GM03348 (cell line): Measurements from ENCODE around the gene THBS3.
A peak's percentile ranks its signal among the peaks of the same experiment; 100 is the strongest.

ENCODE experiments used
- DNase-seq: peaks from one replicate; pipeline ENCODE4 v3.0.0; 2012; ENCODE audit warnings: low spot score

Gene THBS3

DNA sequence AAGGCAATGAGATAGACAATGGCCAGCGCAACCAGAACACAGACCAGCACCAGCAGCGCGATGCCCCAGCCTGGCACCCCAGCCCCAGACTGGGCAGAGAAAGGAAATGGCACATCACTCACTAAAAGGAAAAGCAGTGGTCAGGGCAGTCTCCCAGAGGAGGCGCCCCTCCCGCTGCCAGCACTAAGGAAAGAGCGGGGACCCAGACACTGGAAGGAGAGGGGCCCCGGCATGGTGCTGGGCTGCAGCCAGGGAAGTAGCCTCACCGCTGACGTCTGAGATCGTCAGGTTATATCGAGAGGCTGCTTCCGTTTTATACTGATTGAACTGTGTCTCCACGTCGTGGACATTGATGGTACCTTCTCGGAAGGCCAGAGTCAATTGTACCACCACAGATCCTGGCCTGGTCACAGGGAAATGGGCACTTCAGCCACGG, 20.2 kb downstream of the THBS3 start:
- no peak for DNase-seq

DNA sequence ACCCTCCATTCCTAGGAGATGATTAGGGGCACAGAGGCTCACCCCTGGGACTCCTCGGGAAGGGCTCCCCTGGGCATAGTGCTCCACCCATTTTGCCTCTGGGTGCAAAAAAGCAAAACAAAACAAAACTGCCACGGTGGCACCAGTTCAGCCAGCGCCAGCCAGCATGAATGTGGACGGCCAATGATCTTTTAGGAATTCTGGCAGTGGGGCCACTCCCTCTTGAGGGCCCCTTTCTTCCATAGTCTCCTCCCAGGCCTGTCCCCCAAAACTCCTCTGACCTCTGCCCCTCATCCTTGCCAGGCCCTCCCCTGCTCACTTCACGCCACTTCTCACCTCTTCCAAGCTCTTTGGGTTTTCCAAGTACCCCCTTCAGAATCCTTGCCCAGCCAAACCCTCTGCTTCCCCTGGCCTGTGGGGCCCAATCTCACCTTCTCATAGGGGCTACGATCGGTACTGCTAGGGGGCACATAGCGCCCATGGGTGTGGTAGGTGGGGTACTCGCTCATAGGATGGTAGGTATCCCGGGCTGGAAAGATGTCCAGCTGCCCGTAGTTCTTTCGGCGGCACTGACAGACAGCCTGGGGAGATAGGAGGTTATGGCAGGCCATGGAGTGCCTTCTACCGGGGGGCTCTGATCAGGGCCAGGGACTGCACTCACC, 20.8 kb downstream of the THBS3 start:
- no peak for DNase-seq

- no peak for DNase-seq
Measured at GRCh38 chr1:155186067-155186793, 21.5 kb downstream of the THBS3 start.

DNA sequence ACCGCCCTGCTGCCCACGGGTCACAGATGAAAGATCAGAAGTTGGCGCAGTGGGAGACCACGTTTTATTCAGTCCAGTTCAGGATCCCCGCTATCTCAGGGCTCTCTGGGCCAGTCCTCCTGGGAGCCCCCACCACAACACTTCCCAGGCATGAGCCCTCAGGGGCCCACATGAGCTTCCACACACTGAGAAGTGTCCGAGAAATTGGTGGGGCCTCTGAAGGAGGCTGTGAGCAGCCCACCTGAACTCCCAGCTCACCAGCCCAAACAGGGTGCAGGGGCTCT, 22.0 kb downstream of the THBS3 start:
- no peak for DNase-seq

DNA sequence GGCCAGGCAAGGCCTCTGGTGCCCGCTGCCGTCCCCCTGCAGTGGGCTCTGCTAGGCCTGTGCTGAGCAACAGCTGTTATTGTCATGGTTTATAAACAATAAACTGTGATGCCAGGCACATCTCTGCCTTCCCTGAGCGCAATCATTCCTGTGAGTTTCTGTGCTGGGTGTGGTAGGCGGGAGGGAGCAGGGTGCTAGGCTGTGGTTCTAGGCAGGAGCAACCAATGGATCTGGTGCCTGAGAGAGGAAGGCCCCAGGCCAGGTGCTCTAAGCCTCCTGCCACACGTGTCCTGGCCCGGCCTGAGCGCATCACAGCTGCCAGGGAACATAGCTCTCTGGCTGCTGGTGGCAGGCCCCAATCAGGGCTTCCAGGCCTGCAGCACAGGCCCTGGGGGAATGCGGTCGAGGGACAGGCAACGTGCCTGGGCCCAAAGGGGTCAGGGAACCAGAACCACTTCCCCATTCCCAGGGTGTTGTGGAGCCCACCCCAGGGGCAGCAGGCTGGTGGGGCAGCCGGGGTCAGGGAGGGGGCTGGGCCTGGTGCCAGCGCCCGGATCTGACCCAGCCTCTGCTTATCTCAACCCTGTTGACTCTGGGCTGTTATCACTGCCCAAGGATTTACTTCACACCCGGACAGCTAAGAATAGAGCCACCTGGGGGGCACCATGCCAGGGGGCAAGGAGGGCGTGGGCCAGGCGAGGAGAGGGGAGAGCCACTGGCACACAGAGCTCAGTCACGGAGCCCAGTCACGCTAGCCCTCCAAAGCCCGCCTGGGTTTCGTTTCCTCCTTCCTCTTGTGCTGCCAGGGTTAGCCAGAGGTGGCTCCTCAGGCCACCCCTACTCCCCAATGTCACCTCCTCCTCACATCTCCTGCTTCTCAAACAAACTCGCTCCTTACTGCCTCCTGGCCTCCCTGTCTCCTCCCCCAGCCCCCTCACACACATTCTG, 22.6 kb downstream of the THBS3 start:
- no peak for DNase-seq

GRCh38 chr1:155184351-155184811, 23.3 kb downstream of the THBS3 start:
- no peak for DNase-seq

- DNase-seq: no peak
Measured at GRCh38 chr1:155183775-155184221, 23.9 kb downstream of the THBS3 start.

DNA sequence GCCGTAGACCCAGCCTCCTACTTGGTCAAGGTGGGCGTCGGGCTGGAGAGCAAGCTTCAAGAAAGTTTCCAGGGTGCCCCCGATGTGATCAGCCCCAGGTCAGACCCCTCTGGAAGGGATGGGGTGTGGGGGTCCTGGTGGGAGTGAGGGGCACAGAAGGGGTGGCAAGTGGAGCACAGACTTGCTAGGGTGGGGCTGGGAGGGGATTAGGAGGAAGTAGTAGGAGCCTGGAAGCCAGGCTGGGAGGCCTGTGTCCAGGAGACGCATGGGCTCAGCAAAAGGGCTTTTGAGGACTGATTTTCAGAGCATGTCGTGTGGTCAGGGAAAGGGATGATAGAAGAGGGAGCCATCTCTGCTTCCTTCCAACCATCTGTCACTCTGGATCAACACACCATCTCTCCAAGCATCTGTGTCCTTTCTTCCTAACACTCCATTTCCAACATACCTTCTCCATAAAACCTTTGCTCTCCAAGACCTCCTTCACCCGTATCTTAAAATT, 25.6 kb downstream of the THBS3 start:
- DNase-seq: no peak

GRCh38 chr1:155181371-155182051, 26.2 kb downstream of the THBS3 start:
- DNase-seq: no peak

DNA sequence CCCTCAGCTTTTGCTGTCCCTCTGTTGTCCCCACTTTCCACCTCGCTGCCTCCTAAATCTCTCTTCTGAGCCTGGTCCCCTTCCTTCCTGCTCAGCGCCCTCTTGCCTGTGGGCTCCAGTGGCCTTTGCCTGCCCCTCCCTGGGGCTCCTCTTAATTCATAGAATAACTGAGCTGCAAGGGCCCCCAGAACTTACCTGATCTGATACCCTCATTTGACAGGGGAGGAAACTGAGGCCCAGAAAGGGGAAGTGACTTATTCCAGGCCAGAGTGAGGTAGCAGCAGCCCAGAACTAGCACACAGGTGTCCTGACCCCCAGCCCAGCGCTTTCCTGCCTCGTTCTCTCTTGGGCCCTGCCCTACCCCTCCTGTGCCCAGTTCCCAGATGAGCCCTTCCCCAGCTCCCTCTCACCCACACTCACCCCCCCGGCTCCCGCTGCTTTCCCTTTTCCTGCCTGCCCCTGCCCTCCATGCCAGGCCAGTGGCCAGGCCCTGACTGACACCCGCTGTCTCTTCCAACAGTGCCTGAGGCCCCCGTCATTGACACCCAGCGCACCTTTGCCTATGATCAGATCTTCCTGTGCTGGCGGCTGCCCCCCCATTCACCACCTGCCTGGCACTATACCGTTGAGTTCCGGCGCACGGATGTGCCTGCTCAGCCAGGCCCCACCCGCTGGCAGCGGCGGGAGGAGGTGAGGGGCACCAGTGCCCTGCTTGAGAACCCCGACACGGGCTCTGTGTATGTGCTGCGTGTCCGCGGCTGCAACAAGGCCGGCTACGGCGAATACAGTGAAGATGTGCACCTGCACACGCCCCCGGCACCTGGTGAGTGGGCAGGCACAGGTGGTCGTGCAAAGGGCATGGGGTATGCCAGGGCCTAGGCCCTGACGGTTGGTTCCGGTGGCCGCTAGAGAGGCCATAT, 28.3 kb downstream of the THBS3 start:
- DNase-seq: no peak

DNA sequence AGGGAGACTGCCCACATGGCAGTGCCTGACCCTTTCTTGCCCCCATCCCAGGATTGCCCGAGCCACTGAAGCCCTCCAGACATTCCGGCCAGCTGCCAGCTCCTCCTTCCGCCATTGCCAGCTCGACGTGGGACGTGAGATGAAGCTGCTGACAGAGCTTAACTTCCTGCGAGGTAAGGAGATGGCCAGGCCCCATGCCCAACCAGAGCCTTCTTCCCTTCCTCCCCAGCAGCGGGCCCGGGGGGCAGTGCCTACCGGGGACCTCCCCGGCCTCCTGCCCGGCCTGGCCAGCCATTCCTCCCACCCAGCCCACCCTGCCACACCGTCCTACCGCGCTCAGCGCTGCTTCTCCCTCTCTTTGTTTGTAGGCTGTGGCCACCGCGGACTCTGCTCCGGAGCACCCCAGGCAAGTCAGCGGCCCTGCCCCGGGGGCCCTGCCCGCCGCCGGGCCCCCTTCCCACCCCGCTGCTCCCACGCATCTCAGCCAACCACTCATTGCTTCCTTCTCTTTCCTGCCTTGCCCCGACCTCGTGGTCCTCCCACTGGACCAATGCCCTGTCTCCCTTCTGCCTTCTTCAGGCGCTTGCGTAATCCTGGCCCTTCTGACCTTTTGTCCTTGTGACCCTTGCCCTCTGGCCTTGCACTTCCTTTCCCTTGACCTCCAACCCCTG, 29.1 kb downstream of the THBS3 start:
- no peak for DNase-seq

- no peak for DNase-seq
Measured at GRCh38 chr1:155177918-155178281, 29.8 kb downstream of the THBS3 start.

- no peak for DNase-seq
Measured at GRCh38 chr1:155177192-155177917, 30.3 kb downstream of the THBS3 start.

DNA sequence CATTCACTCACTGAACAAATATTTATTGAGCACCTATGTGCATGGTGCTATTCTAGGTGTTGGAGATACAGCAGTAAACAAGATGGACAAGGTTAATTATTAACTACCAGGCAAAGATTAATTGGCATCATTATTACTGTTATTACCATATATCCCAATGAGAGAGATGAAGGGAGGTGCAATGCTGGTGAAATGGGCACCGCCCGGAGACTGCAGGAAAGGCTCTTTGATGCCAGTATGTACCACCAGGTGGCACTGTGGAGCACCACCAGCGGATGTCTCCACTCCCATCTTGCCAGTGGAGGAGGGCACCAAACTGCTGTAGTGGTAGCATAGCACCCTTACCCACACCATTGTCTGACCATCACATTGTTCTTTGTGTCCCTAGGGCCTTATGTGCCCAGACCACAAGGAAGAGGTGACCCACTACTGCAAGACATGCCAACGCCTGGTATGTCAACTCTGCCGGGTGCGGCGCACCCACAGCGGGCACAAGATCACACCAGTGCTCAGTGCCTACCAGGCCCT, 31.1 kb downstream of the THBS3 start:
- peak; percentile 94 for DNase-seq

DNA sequence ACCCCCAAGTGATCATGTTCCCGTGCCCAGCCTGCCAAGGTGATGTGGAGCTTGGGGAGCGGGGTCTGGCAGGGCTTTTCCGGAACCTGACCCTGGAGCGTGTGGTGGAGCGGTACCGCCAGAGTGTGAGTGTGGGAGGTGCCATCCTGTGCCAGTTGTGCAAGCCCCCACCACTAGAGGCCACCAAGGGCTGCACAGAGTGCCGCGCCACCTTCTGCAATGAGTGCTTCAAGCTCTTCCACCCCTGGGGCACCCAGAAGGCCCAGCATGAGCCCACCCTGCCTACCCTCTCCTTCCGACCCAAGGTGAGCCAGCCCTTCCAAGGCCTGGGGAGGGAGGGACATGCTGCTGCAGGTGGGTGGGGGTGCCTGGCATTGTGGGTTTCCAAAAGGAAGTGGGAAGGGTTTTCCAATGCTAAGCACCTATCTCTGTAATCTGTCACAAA, 31.7 kb downstream of the THBS3 start:
- DNase-seq: no peak

DNA sequence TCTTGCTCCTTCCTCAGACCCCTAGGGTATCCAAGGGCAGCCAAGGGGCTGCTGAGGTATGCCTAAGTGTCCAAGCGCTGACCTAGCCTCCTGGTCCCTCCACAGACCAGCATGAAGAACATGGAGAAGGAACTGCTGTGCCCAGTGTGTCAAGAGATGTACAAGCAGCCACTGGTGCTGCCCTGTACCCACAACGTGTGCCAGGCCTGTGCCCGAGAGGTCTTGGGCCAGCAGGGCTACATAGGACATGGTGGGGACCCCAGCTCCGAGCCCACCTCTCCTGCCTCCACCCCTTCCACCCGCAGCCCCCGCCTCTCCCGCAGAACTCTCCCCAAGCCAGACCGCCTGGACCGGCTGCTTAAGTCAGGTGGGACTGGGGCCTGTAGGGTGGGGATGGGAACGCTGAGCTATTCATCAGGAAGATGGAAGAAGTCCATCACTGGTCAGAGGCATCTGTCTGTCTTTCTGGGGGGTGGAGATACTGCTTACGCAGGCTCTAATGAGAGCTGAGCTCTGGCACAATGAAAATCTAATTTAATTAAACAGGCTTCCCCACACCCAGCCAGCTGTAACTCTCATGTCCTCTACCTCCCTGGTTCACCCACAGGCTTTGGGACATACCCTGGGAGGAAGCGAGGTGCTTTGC, 32.3 kb downstream of the THBS3 start:
- no peak for DNase-seq

DNA sequence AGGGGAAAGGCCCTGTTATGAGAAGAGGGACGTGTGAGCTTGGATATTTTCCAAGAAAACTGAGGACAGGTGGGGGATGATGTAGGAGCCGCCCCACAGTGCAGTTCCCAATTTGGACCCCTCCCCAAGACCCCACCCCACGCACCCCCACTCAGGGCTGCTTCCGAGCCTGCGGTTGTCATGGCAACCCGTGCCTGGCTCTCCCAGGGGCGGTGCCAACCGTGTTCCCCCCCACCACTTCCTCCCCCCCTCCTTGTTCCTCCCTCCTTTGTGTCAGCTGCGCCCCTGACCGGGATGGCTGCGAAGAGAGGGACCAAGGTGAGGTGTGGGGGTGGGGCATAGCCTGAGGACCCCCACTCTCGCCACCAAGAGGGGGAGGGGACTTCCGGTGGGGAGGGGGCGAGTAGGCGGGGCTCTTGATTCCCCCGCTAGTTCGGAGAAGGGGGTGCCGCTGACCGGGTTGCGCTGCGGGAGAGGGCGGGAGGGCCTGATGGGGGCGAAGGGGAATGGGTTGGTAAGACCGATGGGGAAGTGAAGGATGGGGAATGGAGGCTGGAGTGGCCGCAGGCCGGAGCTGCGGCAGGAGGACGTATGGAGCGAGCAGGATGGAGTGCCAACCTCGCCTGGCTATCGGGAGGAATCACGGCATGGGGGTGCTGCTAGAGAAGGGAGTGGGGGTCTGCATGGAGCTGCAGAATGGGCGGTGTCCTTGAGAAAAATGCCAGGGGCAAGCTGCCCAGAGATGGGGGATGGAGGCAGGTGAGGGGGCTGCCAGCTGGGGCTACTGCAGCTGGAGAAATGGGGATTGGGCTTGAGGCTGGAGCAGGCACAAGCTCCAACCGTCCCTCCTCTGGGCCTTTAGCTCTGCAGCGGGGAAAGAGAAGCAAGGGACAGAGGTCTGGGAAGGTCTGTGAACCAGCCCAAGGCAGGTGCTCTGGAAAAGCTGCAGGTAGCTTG, 33.1 kb downstream of the THBS3 start:
- DNase-seq: peak; percentile 57
